GM12878 (cell line): Measurements from ENCODE around the gene PGM3. TPM values are rescaled to one million over a fixed set of nuclear protein-coding genes. Genes with fewer than 3 reads are reported as not detected.

Experiments
- ATAC-seq: fragments of 200-7000 bp; cut with Tn5 transposase; 3 replicates; pipeline ENCODE4 v1.9.1; 2020; ENCODE audit warnings: mild to moderate bottlenecking, moderate library complexity
- BruUV-seq: library from RNA; stranded (reverse); fragments of 400-500 nt; replicated peaks from 2 replicates; lab custom pipeline; 2021; lab: Mats Ljungman, UMichigan
- CTCF ChIA-PET: fragments of 300-600 bp; sonication (Branson Sonifier 250); formaldehyde crosslinking; extraction: SDS; loops from one replicate; lab custom pipeline; 2021; ENCODE audit warnings: inconsistent platforms; lab: Yijun Ruan, JAX
- POLR2A ChIA-PET: fragments of 350-600 bp; formaldehyde crosslinking; extraction: SDS; loops from one replicate; lab custom pipeline; 2021; ENCODE audit warnings: inconsistent platforms; lab: Charles Lee
- RAD21 ChIA-PET: fragments of 300-600 bp; sonication (Branson Sonifier 250); formaldehyde crosslinking; loops from one replicate; lab custom pipeline; 2023; ENCODE audit warnings: antibody characterized with exemption; ENCODE audit not compliant: unreplicated experiment; lab: Charles Lee
- SMC1A ChIA-PET: fragments of 300-600 bp; sonication (Branson Sonifier 250); formaldehyde crosslinking; loops from one replicate; lab custom pipeline; 2023; ENCODE audit not compliant: unreplicated experiment, uncharacterized antibody; lab: Charles Lee
- DNase-seq: peaks from one replicate; pipeline ENCODE4 v3.0.0-alpha.2; 2011; ENCODE audit warnings: low read depth, low spot score
- FAIRE-seq: peaks from 3 replicates; lab custom pipeline; 2011; peaks lifted over from hg19 to GRCh38; lab: Jason Lieb, UNC
- H2AFZ ChIP-seq: 2 replicates; pipeline ENCODE4 v1.6.0; 2011; ENCODE audit warnings: low read depth, low read length, control low read depth; ENCODE audit not compliant: control insufficient read depth
- H3K27ac ChIP-seq: 2 replicates; pipeline ENCODE4 v1.5.1; 2011; ENCODE audit warnings: control low read depth; ENCODE audit not compliant: control insufficient read depth, insufficient read depth
- H3K27me3 ChIP-seq, 2 experiments: replicated peaks in 1 of 2; 2 replicates each; pipeline versions ENCODE4 v1.6.0 to v1.6.1; 2011; ENCODE audit warnings: low read length in 1 of 2; ENCODE audit not compliant: control insufficient read depth in 2 of 2, insufficient read depth in 2 of 2
- H3K36me3 ChIP-seq, 2 experiments: 2 replicates each; pipeline ENCODE4 v1.5.1; 2011; ENCODE audit warnings: low read length in 1 of 2; ENCODE audit not compliant: control insufficient read depth in 2 of 2, insufficient read depth in 2 of 2
- H3K4me1 ChIP-seq: 2 replicates; pipeline ENCODE4 v1.6.1; 2011; ENCODE audit warnings: mild to moderate bottlenecking, low read length, moderate library complexity, mixed read lengths; ENCODE audit not compliant: control insufficient read depth, insufficient read depth
- H3K4me2 ChIP-seq: 2 replicates; pipeline ENCODE4 v1.6.0; 2011; ENCODE audit warnings: control low read depth; ENCODE audit not compliant: control insufficient read depth, insufficient read depth
- H3K4me3 ChIP-seq: fragments of 200-600 bp; sonication (generic); 2 replicates; pipeline ENCODE4 v1.5.1; 2016
- H3K79me2 ChIP-seq: 2 replicates; pipeline ENCODE4 v1.6.0; 2011; ENCODE audit warnings: low read length; ENCODE audit not compliant: control insufficient read depth, insufficient read depth
- H3K9ac ChIP-seq: 2 replicates; pipeline ENCODE4 v1.8.0; 2011; ENCODE audit warnings: low read length, control low read depth, mixed read lengths; ENCODE audit not compliant: control insufficient read depth, insufficient read depth
- H3K9me3 ChIP-seq: replicated peaks from 3 replicates; pipeline ENCODE4 v1.5.1; 2011; ENCODE audit warnings: mild to moderate bottlenecking, low read length; ENCODE audit not compliant: control insufficient read depth, insufficient read depth
- H4K20me1 ChIP-seq: 2 replicates; pipeline ENCODE4 v1.6.0; 2011; ENCODE audit not compliant: control insufficient read depth, insufficient read depth
- NFIC ChIP-seq: IDR thresholded peaks from 2 replicates; pipeline ENCODE4 v1.6.1; 2012; ENCODE audit warnings: low read depth, mild to moderate bottlenecking, inconsistent platforms, low read length, moderate library complexity
- SIN3A ChIP-seq: IDR thresholded peaks from 2 replicates; pipeline ENCODE4 v1.6.1; 2012; ENCODE audit warnings: low read depth, low read length, improper control_type of control experiment
- TCF3 ChIP-seq: IDR thresholded peaks from 2 replicates; pipeline ENCODE4 v1.6.1; 2012; ENCODE audit warnings: low read depth, mild to moderate bottlenecking, low read length, borderline replicate concordance; ENCODE audit not compliant: insufficient read depth
- YBX1 ChIP-seq: fragments of 450-650 bp; IDR thresholded peaks from 2 replicates; pipeline ENCODE4 v1.6.1; 2016; ENCODE audit warnings: antibody characterized with exemption
- WGBS: methylation state at CpG from one replicate; pipeline ENCODE4 v1.1.6; 2016; ENCODE audit warnings: low lambda C conversion rate; ENCODE audit not compliant: insufficient replicate concordance, insufficient coverage; ENCODE audit errors: missing lambda C conversion rate; 5-methylcytosine and 5-hydroxymethylcytosine counted together
- in situ Hi-C: fragments of 300-500 bp; cut with MboI; formaldehyde crosslinking; loops from 9 replicates; pipeline ENCODE4 v1.14.3; 2018; ENCODE audit warnings: mixed read lengths
- intact Hi-C: fragments of 100-400 bp; cut with micrococcal nuclease; formaldehyde crosslinking; loops from one replicate; pipeline ENCODE4 v1.14.2; 2022; ENCODE audit not compliant: unreplicated experiment
- polyA plus RNA-seq, 11 experiments: library from polyadenylated mRNA; depleted of rRNA in 4 of 11; unstranded in 6 of 11; stranded (reverse) in 5 of 11; fragments of >200 nt; fragmentation: Nextera tagmentation in 4 of 11; fragmentation: Illumina TruSeq in 1 of 11; extraction: Ambion mirVana in 4 of 11; extraction: Trizol in 1 of 11; gene quantifications; 1 replicate in 1 of 11; 2 replicates in 10 of 11; pipeline versions ENCODE4 v1.2.1 to v1.2.3, GENCODE V29; 2011 to 2016; ENCODE audit warnings: inconsistent platforms in 2 of 11, missing spikeins in 2 of 11, low read depth in 1 of 11
- total RNA-seq, 4 experiments: library from RNA; depleted of rRNA in 3 of 4; stranded (reverse); fragments of >200 nt in 3 of 4; fragmentation: Illumina TruSeq in 1 of 4; extraction: Trizol in 1 of 4; gene quantifications; 2 replicates each; pipeline versions ENCODE4 v1.2.1 to v1.2.3, GENCODE V29; 2013 to 2021
- TF ChIP-seq, protein P1 (sequence below): fragments of 450-650 bp; IDR thresholded peaks from 2 replicates; pipeline ENCODE4 v1.6.1; 2017; ENCODE audit warnings: mild to moderate bottlenecking, moderate library complexity
- TF ChIP-seq, protein P2 (sequence below): fragments of 450-650 bp; IDR thresholded peaks from 2 replicates; pipeline ENCODE4 v1.6.1; 2017; ENCODE audit warnings: antibody characterized with exemption, mild to moderate bottlenecking, moderate library complexity

PGM3 gene
- total and polyA plus RNA-seq, 10 of the 15 experiments (the other 5 are each of a cell fraction or from before 2014, with no cell fraction given), result 13.0 to 36.0 (median 24.6) TPM

DNA sequence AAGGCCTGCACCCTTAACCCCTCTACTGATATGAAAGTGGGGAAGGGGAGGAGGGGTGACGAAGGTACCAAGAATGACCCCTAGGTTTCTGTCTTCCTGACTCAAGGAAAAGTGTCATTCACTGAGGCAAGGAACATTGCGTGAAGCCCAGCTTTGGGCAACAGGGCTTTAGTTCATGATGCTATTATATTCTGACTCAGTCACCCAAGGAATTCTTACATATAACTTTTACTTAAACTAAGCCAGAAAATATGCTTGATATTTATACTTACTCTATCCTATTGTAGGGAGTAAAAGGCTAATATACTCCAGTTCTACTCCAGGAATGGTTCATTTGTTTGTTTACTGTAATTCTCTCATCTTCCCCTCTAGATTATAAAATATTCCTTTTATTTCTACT lies 65.1 kb downstream of the PGM3 start:
- Histone ChIP-seq H4K20me1 (no peaks in the 10 kb centered on the region), H3K4me3 (no peak overlapping the region), H3K27me3 (no peaks in the 10 kb centered on the region), H3K4me1 (no peaks in the 10 kb centered on the region), H3K27ac (no peak overlapping the region), H3K9ac (no peak overlapping the region), H3K9me3 (no peaks in the 10 kb centered on the region), H3K36me3 (peaks cover 7 to 28% of the 10 kb centered on the region in 2 experiments), H3K4me2 (no peak overlapping the region), H3K79me2 (no peaks in the 10 kb centered on the region), H2AFZ (no peak overlapping the region)
- POLR2A ChIA-PET, result no interaction called here
- no peak for DNase-seq
- TF ChIP-seq, protein P1, sequence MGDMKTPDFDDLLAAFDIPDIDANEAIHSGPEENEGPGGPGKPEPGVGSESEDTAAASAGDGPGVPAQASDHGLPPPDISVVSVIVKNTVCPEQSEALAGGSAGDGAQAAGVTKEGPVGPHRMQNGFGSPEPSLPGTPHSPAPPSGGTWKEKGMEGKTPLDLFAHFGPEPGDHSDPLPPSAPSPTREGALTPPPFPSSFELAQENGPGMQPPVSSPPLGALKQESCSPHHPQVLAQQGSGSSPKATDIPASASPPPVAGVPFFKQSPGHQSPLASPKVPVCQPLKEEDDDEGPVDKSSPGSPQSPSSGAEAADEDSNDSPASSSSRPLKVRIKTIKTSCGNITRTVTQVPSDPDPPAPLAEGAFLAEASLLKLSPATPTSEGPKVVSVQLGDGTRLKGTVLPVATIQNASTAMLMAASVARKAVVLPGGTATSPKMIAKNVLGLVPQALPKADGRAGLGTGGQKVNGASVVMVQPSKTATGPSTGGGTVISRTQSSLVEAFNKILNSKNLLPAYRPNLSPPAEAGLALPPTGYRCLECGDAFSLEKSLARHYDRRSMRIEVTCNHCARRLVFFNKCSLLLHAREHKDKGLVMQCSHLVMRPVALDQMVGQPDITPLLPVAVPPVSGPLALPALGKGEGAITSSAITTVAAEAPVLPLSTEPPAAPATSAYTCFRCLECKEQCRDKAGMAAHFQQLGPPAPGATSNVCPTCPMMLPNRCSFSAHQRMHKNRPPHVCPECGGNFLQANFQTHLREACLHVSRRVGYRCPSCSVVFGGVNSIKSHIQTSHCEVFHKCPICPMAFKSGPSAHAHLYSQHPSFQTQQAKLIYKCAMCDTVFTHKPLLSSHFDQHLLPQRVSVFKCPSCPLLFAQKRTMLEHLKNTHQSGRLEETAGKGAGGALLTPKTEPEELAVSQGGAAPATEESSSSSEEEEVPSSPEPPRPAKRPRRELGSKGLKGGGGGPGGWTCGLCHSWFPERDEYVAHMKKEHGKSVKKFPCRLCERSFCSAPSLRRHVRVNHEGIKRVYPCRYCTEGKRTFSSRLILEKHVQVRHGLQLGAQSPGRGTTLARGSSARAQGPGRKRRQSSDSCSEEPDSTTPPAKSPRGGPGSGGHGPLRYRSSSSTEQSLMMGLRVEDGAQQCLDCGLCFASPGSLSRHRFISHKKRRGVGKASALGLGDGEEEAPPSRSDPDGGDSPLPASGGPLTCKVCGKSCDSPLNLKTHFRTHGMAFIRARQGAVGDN, result no peak
- TF ChIP-seq, protein P2, sequence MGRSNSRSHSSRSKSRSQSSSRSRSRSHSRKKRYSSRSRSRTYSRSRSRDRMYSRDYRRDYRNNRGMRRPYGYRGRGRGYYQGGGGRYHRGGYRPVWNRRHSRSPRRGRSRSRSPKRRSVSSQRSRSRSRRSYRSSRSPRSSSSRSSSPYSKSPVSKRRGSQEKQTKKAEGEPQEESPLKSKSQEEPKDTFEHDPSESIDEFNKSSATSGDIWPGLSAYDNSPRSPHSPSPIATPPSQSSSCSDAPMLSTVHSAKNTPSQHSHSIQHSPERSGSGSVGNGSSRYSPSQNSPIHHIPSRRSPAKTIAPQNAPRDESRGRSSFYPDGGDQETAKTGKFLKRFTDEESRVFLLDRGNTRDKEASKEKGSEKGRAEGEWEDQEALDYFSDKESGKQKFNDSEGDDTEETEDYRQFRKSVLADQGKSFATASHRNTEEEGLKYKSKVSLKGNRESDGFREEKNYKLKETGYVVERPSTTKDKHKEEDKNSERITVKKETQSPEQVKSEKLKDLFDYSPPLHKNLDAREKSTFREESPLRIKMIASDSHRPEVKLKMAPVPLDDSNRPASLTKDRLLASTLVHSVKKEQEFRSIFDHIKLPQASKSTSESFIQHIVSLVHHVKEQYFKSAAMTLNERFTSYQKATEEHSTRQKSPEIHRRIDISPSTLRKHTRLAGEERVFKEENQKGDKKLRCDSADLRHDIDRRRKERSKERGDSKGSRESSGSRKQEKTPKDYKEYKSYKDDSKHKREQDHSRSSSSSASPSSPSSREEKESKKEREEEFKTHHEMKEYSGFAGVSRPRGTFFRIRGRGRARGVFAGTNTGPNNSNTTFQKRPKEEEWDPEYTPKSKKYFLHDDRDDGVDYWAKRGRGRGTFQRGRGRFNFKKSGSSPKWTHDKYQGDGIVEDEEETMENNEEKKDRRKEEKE, result no peak
- TF ChIP-seq YBX1 (no peak), TCF3 (no peak), SIN3A (no peak), NFIC (no peak)
- no peak for ATAC-seq
- SMC1A ChIA-PET, result no interaction called here
- no peak for FAIRE-seq
- CTCF ChIA-PET, result no interaction called here
- intact Hi-C loops (no loop called here), in situ Hi-C loops (no loop called here)
- RAD21 ChIA-PET, result no interaction called here
- WGBS, result 100% methylated on average over 2 of the region's 2 CpGs
- BruUV-seq, result no TSS peak
